GM21529 (cell line): ENCODE results near the gene TDRD7.
A peak's percentile ranks its signal among the peaks of the same experiment; 100 is the strongest.

Experiments used
- ATAC-seq: cut with Tn5 transposase; IDR thresholded peaks from one replicate; pipeline ENCODE4 v1.9.1; 2021; ENCODE audit not compliant: unreplicated experiment

TDRD7 gene

DNA sequence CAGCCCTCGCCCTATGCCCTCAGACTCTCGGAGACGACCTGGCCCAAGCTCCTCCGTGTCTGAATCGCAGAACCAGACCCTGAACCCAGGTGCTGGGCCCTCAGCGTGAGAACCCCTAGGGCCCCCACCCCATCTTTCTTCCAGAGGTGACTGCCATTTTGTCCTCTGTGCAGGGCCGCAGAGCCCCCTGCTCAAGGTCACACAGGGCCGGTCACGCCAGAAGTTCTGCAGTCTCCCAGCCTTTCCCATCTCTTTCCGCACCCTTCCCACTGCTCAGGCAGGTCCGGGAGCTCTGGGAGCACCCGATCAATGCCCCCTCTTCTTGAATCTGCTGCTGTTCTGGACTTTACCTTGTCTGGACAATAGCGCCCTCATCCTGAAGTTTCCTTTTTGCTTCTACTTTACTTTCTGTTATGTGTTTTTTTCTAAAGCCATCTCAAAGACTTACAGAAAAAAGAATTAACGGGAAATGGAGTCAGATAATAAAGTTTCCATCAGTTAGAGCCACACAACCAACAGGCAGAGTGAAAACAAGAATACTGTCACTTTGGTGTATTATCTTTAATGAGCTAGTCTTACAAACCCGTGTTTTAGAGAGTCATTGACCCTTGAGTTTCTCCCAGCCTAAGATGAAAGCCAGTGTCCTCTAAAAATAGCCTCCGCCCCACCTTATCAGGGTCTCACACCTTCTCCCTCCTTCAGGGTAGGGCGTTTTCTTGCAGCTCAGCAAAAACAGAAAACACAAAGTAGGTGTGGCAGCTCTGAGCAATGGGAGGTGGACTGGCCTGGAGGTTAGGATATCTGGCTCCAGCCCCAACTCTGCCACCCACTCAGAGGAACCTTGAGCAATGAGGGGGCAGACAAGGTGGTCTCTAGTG lies 91.3 kb downstream of the TDRD7 start:
- ATAC-seq, result no peak

DNA sequence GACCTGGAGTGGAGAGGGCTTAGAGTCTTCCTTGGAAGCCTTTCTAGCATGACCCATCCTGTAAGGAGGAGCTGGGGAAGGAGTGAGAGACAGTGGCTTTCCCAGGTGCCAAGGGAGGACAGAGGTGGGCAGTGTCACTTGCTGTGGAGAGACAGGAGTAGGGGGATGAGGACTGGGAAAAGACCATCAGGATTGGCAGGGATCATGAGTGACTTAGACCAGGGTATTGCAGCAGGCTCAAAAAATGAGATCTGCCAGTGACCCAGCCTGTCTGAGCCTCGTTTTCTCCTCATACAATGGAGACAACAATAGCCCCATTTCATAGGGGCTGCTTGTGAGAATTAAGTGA lies 91.9 kb downstream of the TDRD7 start:
- no peak for ATAC-seq

DNA sequence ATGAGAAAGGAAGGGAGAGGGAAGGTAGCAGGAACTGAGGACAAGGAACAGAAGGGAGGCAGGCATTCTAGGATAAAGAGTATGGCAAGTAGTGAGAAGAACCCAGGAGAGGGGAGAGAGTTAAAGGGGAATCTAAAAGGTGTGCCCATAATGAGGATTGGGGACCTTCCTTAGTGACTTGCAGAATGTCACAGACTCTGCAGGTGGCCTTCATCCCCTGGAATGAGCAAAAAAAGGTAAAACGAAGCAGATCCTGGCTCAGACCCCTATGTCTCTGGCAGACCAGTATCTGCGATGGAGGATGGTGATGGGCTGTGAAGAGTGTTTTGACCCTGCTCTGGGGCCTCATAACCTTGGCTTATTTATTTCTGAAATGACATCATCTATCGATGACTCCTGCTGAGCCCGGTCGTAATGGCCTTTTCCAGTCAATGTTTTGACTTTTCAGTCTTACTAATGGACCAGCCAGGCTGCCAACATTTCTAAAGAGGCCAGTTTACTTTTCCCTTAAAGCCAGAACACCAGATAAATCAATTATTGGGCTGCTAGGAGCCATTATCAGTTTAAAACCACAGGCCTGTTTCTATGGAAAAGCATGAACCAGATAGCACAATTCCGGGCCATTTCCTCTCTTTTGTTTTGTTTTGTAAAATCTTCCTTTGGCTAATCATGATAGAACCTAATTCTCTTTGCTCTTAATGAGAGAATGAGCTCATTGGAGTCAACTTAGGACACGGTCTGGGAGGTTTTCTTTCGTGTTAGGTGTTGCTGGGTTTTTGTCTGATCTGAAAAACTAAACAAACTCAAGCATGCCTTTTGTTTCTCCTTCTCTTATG lies 92.7 kb downstream of the TDRD7 start:
- no peak for ATAC-seq

DNA sequence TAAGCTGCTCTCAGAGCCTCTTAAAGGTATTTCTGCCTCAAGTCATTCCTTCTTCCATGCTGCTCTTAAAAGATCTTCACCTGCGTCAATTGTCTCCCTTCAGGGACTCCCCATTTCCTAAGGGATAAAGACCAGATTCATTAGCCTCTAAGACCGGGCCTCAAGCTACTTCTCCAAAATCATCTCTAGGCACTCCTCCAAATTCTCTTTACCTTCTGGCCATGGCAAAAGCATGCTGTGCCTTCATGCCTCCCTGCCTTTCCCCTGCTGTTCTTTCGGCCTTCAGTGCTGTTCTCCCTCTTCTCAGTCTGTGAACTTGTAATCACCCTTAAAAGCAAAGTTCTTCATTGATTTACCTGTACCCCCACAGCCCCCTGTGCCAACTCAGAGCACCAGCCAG lies 93.9 kb downstream of the TDRD7 start:
- no peak for ATAC-seq

DNA sequence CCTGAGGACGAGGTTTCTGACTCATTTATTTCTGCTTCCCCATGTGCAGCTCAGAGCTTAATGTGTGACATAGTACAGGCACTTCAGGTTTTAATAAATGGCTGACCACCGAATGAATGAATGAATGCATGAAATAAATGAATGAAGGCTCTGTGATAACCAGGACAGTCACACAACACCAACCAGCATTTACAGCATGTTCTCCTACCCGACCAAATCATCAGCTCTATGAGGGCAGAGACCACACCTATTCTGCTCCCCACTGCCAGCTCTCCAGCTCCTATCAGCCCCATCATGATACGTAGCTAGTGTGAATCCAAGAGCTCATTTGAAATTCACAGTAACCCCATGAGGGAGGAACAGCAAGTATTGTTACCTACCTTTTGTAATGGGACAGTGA lies 94.4 kb downstream of the TDRD7 start:
- no peak for ATAC-seq

DNA sequence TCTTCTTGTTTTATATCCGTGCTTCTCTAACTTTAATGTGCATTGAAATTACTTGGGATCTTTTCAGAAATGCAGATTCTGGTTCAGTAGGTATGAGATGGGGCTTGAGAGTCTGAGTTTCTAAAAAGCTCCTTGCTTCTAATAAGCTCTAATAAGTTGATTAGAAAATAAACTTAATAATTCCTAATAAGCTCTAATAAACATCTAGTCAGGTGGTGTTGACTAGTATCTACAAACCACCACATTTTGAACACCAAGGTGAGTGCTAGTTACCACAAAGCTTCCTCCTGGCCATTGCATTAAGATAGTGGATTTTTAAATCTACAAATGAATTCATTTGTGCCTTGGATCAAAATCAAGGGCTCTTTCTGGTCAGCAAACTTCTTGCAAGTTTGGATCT lies 94.9 kb downstream of the TDRD7 start:
- ATAC-seq, result no peak

DNA sequence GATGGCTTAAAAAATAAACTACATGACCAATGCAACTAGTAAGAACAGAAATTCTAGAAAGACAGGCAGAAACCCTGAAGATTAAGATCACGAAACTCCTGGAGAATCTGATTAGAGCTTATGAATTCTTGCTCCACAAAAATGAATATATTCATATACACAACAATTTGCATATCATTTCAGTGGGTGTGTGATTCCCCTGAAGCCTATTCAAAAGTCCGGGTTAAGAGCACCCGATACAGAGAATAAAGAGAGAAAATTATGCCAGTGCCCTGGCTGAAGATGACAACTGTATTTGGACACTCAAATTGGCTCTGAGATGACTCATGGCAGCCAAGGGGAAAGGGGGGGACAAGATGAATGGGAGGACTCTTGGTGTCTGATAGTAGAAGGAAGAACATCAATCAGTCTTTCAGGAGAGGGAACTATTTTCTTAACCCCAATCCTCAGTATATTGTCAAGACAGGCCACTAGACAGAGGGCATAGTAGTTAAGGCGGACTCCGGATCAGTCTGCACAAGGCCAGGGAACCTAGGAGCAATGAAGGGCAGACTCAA lies 95.6 kb downstream of the TDRD7 start:
- ATAC-seq, result no peak

DNA sequence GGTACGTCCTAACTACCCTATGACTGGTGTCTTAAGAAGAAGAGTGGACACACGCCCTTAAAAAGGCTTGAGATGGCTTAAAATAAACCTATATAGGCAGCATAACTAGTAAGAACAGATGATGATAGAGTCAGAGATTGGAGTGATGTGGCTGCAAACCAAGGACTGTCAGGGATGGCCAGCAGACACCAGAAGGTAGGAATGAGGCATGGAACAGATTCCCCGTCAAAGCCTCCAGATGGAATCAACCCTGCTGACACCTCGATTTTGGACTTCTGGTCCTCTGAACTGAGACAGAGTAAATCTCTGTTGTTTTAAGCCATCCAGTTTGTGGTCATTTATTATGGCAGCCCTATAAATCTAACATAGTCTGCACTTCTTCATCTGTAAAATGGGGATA lies 97.0 kb downstream of the TDRD7 start:
- no peak for ATAC-seq

DNA sequence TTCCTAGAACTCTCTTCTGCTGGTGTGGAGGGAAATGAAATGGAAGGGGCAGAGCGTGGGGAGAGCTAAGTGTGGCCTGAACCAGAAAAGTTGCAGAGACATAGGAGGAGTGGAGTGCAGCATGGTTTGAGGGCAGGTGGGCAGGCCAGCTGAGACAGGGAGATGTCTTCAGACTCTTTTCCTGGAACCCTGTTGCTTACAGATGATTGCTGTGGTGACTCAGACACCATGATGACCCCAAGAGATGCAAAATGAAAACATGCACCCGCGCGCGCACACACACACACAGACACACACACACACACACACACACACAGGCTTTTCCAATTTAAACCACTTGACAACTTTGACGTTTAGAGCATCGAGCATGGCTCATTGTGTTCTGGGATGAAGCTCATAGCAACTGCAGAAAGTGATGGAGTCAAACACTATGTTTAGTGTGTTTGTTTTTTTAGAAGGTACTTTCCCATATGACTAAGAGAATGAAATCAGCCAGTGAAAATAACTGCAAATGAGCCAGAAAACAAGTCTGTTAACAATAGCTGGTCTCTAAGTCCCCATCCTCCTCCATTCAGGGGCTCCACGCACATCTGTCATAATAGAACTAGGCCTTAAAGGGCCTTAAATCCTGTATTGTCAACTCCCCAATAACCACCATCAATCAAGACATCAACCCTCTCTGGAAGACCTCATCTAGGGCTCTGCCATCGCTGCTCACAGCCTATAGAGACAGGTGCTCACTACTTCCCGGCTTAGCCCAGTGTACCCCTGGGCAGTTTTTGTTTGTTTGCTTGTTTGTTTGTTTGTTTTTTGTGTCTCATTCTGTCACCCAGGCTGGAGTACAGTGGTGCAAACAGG lies 99.1 kb downstream of the TDRD7 start:
- peak; percentile 67 for ATAC-seq

DNA sequence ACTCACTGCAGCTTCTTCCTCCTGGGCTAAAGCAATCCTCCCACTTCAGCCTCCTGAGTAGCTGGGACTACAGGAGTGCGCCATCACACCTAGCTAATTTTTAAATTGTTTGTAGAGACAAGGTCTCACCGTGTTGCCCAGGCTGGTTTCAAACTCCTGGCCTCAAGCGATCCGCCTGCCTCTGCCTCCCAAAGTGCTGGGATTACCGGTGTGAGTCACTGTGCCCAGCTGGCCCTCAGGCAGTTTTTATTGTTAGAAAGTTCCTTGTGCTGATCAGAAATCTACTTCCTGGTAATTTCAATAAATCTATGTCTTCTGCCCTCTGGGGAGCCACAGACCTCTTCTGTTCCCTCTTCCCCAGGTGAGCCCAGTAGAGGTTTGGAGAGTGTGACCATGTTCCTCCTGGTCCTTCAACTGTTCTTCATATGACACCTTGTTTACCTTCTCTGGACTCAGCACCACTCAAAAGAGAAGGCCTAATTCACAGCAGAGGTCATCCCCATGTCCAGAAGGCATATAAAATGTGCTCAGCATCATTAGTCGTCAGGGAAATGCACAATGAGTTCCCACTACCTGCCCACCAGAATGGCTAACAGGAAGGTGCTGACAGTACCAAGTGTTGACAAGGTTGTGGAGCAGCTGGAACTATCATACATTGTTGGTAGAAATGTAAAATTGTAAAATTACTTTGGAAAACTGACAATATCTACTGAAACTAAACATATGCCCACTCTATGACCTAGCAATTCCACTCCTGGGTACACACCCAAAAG lies 99.9 kb downstream of the TDRD7 start:
- ATAC-seq, result no peak

DNA sequence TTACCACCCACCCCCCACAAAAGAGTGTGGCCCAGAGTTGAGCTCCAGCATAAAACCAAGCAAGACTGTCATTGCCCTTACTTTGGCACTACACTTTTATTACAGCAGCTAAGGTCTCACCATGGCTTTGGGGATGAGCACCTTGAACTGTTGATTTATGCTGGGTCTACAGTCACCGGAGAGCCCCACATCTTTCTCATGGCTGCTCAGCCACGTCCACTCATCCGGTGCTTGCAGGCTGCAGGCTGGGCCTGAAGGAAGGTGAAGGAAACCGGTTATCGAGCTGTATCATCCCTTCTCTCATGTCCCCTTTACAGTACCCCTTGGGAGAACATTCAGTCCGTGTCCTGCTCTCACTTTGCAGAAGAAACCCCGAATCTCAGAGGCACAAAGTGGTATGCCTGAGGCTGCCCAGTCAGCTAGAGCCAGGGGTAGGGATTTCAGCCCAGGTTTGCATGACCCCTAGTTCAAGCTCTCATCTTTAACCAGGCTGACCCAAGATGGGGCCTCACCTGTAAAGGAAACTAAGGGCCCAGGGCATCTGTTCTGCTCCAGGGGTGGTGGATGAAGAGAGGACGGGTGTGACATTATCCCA lies 101.2 kb downstream of the TDRD7 start:
- ATAC-seq, result no peak

DNA sequence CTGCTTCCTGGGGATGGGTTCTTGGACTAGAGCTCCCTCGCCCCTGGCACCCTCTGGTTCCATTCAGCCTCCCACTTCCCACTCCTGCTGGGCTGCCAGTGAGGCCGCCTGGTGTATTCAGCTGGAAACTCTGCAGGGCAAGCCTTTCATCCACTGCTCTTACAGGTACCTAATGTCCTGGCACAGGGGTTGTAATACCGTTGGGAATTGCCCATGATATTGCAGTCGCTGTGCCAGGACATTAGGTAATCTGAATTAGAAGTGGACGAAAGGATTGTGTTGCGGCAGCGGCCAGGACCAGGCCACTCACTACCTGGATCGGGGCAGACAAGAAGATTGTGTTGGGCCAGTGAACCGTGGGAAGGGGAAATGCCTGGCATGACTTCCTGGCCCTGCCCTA lies 102.6 kb downstream of the TDRD7 start:
- no peak for ATAC-seq

DNA sequence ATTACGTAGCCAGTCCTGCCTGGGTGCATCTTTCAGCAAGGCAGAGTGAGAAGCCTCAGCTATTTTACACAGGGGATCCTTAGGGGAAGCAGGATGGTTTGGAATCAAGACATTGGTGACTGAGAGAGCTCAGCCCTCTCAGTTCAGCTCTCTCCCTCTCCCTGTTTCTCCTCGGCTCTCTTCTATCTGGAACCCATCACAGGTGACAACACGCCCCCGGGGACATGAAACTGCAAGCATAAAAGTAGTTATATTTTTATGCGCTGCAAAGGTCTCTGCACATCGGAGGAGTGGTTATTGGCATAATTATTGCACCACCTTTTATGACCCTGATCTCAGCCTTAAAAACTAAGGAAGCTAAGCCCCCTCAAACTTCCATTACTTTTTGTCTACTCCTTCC lies 103.8 kb downstream of the TDRD7 start:
- no peak for ATAC-seq

DNA sequence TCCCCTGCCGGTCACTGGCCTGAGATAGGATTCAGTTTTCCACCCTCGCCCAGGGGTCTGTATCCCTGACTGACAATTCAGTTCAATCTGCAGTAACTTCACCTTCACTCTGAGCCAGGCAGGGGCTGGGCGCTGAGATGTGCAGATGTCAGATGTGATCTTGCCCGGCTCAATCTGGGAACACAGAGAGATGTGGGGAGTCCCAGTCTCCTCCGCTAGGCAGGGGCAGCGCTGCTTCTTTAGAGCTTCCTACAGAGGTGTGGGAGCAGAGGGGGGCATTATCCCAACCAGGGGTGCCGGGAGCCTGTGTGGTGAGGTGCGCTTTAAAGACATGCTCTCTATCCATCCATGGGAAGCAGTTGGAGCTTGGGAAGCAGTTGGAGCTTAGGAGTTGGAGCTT lies 104.2 kb downstream of the TDRD7 start:
- no peak for ATAC-seq

DNA sequence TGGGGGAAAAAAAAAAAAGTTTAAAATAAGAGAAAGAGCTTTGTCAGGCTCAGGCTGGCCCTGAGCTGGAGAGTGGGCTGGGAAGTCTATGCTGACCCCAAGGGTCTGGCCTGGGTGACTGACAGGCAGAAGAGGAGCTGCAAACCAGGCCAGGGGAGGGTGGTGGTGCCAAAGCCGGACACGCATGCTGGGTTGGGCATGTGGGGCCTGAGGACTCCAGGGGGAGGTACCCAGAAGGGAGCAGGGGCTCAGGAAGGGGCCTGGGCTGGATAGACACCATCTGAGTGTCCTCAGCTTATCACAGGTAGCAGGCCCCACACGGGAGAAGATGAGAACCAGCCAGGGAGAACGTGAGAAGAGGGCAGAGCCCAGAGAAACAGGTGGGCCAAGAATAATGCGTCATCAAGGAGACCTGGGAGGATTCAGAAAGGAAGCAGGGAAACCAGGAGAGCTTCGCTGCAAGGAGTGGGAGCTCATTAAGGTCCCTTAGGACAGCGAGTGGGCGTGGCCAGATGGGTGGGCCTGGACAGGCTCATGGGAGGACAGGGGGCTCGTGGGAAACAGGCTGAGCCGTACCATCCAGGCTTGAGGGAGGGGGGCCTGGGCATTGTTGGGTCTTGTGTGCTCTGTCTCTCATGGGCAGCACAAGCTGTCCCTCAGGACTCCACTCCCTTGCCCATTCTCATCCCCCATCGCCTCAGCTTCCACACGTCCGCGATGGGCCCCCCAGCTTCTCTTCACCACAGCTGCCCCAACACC lies 105.6 kb downstream of the TDRD7 start:
- ATAC-seq, result no peak

DNA sequence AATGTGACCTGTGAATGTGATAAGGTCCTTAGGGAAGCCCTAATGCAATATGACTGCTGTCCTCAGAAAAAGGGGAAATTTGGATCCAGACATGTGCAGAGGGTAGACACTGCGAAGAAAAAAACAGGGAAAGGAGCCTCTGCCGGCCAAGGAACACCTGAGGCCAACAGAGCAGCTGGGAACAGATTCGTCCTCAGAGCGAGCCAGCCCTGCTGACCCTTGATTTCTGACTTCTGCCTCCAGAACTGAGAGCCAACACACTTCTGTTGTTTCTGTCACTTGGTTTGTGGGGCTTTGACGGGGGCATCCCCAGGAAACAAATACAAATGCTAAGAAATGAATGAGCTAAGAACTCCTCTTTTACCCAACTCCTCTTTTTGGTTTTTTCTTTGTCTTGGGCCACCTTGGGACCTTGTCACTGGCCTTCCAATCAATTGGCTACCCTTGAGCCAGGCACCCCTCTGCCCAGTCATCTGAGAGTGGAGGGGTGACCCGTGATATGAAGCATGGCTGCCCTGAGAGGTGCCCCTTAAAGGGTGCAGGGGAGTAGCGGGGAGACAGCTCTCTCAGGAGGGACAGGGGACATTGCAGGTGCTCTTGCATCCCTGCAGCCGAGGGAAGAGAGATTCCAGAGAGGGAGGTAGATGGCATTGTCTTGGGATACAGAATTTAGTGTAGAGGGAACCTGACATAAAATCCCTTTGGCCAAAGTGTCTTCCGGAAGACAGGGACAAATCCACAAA lies 106.4 kb downstream of the TDRD7 start:
- no peak for ATAC-seq

DNA sequence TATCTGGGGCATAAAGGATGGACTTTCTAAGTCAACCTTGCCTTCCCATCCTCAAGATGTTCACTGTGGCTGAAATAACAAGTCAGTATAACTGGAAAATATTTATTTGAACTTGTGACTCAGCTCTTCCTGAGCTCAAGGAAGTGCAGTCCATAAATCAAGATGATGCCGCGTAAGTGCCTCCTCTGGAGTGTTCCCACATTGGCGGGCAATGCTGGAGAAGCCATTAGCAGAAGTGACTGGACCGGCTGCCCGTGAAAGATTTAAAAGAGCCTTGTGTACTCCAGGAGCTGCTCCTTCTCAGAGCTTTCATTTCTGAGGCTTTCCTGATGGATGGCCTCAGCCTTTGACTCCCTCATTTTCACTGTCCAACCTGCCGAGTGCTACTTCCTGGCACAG lies 107.0 kb downstream of the TDRD7 start:
- ATAC-seq, result no peak

DNA sequence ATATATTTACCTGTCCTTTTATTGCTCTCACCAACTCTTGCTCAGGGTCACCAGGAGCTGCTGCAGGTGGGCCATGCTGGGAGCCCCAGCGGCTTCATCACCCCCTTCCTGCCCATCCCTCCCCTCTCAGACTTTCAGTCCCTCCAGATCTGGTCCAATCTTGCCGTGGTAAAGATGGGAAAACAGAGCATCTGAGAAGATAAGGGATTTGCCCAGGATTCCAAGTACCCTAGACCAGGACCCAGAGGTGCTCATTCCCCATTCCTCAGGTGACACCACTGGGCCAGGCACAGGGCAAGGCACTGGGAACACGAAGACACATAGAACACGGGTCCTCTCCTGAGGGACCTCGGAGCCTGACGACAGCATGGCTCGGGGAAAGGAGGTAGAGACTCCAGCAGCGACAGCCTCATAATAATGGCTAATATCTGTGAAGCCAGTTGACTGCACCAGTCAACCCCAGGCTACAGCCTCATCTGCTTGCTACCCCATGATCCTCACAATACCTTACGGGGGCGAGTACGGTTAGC lies 107.6 kb downstream of the TDRD7 start:
- no peak for ATAC-seq
